PFSK-1 (cell line): ENCODE data around the gene LHFPL3.

Experiments
- FOXP2 ChIP-seq: optimal IDR thresholded peaks from 2 replicates; pipeline ENCODE3; 2011; ENCODE audit warnings: borderline replicate concordance, control low read depth, inconsistent platforms; ENCODE audit not compliant: insufficient read depth; ENCODE audit errors: extremely low read length, extremely low read depth
- POLR2AphosphoS5 ChIP-seq: IDR thresholded peaks from 2 replicates; pipeline ENCODE4 v1.6.1; 2012; ENCODE audit warnings: low read depth, mild to moderate bottlenecking, control low read depth, low read length, moderate library complexity
- REST ChIP-seq, 2 experiments: IDR thresholded peaks; 2 replicates each; pipeline versions ENCODE4 v1.6.1 to v1.8.0; 2011 to 2012; ENCODE audit warnings: low read depth in 2 of 2, low read length in 2 of 2, control low read depth in 1 of 2, inconsistent platforms in 1 of 2, mild to moderate bottlenecking in 1 of 2, moderate library complexity in 1 of 2; ENCODE audit not compliant: insufficient read depth in 1 of 2
- SIN3A ChIP-seq: IDR thresholded peaks from 2 replicates; pipeline ENCODE4 v1.6.1; 2012; ENCODE audit warnings: mild to moderate bottlenecking, low read length, moderate library complexity, borderline replicate concordance; ENCODE audit not compliant: insufficient read depth
- TAF1 ChIP-seq: IDR thresholded peaks from 2 replicates; pipeline ENCODE4 v1.6.1; 2012; ENCODE audit warnings: low read length, control low read depth, borderline replicate concordance; ENCODE audit not compliant: insufficient read depth

Gene LHFPL3

GRCh38 chr7:104366390-104366789 is 38.0 kb downstream of the LHFPL3 start:
- no peak for TF ChIP-seq REST (IDR thresholded peaks at IDR 0.05; ENCODE audit: insufficient read depth in 1 of 2, low read depth in 2 of 2, low read length in 2 of 2)
- TF ChIP-seq POLR2AphosphoS5 = no peak
- no peak for TF ChIP-seq SIN3A
- TF ChIP-seq TAF1 = no peak
- no peak for TF ChIP-seq FOXP2

DNA sequence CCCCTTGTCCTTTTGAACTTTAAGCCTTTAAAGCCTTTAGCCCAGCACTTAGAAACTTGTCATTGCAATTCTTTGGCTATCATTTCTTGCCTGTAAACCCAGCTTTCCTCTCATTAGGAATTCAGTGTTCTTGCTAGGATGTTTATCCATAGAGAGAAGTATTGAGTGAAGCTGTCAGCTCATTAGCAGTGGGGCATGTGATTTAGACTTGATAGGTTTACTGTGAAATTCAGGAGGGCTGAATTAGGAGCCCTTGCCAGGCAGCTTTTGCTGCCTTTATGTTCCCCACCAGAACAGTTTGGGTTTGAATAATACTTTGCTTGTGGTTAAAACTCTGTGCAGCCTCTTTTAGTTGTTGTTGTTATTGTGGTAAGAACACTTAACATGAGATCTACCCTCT is 39.5 kb downstream of the LHFPL3 start:
- TF ChIP-seq SIN3A = no peak
- TF ChIP-seq POLR2AphosphoS5 = no peak
- TF ChIP-seq TAF1 = no peak

GRCh38 chr7:104371216-104371979 is 43.0 kb downstream of the LHFPL3 start:
- TF ChIP-seq REST (IDR thresholded peaks at IDR 0.05; ENCODE audit: insufficient read depth in 1 of 2, low read depth in 2 of 2, low read length in 2 of 2) (no peak), TAF1 (no peak), SIN3A (no peak), FOXP2 (no peak), POLR2AphosphoS5 (no peak)

GRCh38 chr7:104371980-104372357 is 43.6 kb downstream of the LHFPL3 start:
- no peak for TF ChIP-seq SIN3A
- no peak for TF ChIP-seq POLR2AphosphoS5
- no peak for TF ChIP-seq REST (IDR thresholded peaks at IDR 0.05; ENCODE audit: insufficient read depth in 1 of 2, low read depth in 2 of 2, low read length in 2 of 2)

DNA sequence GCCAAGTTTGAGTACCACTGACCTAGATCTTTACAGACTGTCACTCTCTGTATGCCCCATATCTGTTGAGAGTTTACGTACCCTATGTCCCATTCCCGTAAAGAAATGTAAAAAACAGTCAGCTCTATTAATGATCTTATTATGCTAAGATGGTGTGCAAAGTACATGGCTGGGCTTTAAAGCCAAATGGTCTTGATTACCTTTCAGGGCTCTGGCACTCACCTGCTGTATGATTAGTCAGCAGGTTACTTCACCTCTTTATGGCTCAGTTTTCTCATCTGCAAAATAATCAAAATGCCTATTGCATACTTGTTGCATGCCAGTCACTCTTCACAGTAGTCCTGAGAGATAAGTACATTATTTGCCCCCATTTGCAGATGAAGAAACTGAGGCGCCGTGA is 54.2 kb downstream of the LHFPL3 start:
- TF ChIP-seq TAF1 = no peak
- TF ChIP-seq FOXP2 = no peak
- no peak for TF ChIP-seq REST (IDR thresholded peaks at IDR 0.05; ENCODE audit: insufficient read depth in 1 of 2, low read depth in 2 of 2, low read length in 2 of 2)
- no peak for TF ChIP-seq POLR2AphosphoS5
- no peak for TF ChIP-seq SIN3A
